ENCODE data around the gene SYNGR3.

SYNGR3 gene

GRCh38 chr16:1992704-1993317, 3.0 kb downstream of the SYNGR3 start:
- no peak for DNase-seq (ENCODE audit: low read depth, low spot score)

GRCh38 chr16:1993731-1994131, 4.0 kb downstream of the SYNGR3 start:
- no peak for DNase-seq (ENCODE audit: low read depth, low spot score)

GRCh38 chr16:1997494-1998359, 8.0 kb downstream of the SYNGR3 start:
- DNase-seq (ENCODE audit: low read depth, low spot score) = no peak

GRCh38 chr16:1998360-1998835, 8.6 kb downstream of the SYNGR3 start:
- no peak for DNase-seq (ENCODE audit: low read depth, low spot score)

- DNase-seq (ENCODE audit: low read depth, low spot score) = no peak
Observed at GRCh38 chr16:1998852-1999801, 9.4 kb downstream of the SYNGR3 start.

- no peak for DNase-seq (ENCODE audit: low read depth, low spot score)
Observed at GRCh38 chr16:1999866-2000514, 10.2 kb downstream of the SYNGR3 start.

- DNase-seq (ENCODE audit: low read depth, low spot score) = no peak
Observed at GRCh38 chr16:2001035-2001434, 11.3 kb downstream of the SYNGR3 start.

- no peak for DNase-seq (ENCODE audit: low read depth, low spot score)
Observed at GRCh38 chr16:2001456-2002355, 11.9 kb downstream of the SYNGR3 start.

GRCh38 chr16:2002406-2003230, 12.8 kb downstream of the SYNGR3 start:
- DNase-seq (ENCODE audit: low read depth, low spot score) = no peak

- no peak for DNase-seq (ENCODE audit: low read depth, low spot score)
Observed at GRCh38 chr16:2003231-2003826, 13.6 kb downstream of the SYNGR3 start.

- DNase-seq (ENCODE audit: low read depth, low spot score) = peak; percentile 77
Observed at GRCh38 chr16:2003827-2004641, 14.3 kb downstream of the SYNGR3 start.

- DNase-seq (ENCODE audit: low read depth, low spot score) = no peak
Observed at GRCh38 chr16:2004795-2005517, 15.2 kb downstream of the SYNGR3 start.

- no peak for DNase-seq (ENCODE audit: low read depth, low spot score)
Observed at GRCh38 chr16:2005646-2006045, 15.9 kb downstream of the SYNGR3 start.

- no peak for DNase-seq (ENCODE audit: low read depth, low spot score)
Observed at GRCh38 chr16:2006317-2006716, 16.5 kb downstream of the SYNGR3 start.

- DNase-seq (ENCODE audit: low read depth, low spot score) = no peak
Observed at GRCh38 chr16:2007081-2007836, 17.5 kb downstream of the SYNGR3 start.

- no peak for DNase-seq (ENCODE audit: low read depth, low spot score)
Observed at GRCh38 chr16:2008009-2008526, 18.3 kb downstream of the SYNGR3 start.
